ENCODE measurements around the gene ELFN2. TPM values are rescaled to one million over a fixed set of nuclear protein-coding genes. Genes with fewer than 3 reads are reported as not detected.

Gene ELFN2
- polyA plus RNA-seq, 2 of the 4 experiments (the other 2 are of a cell fraction), result 0.94 to 8.1 TPM

GRCh38 chr22:37392721-37393328, 34.5 kb downstream of the ELFN2 start:
- FAIRE-seq (no peak), ATAC-seq (no peak), DNase-seq (ENCODE audit: low read depth in 1 of 2, low spot score in 1 of 2) (no peak)
- ChIA-PET CTCF (no interaction called here), POLR2A (no interaction called here)
- H3K27ac ChIP-seq, result no peak overlapping the region
- peak; percentile 49 for TF ChIP-seq ZFP36 (IDR thresholded peaks at IDR 0.05; ENCODE audit: borderline replicate concordance, partially characterized antibody)
- no peak for TF ChIP-seq SREBF2 (IDR thresholded peaks at IDR 0.05)
- no peaks in the 10 kb centered on the region for H3K4me1 ChIP-seq
- WGBS (ENCODE audit: missing lambda C conversion rate), result 76% methylated on average over 10 of the region's 10 CpGs
- no peaks in the 10 kb centered on the region for H3K9me3 ChIP-seq
- no peak overlapping the region for H3K4me2 ChIP-seq
- H3K4me3 ChIP-seq, result no peak overlapping the region

GRCh38 chr22:37391702-37392101, 35.6 kb downstream of the ELFN2 start:
- ATAC-seq (no peak), FAIRE-seq (no peak), DNase-seq (ENCODE audit: low read depth in 1 of 2, low spot score in 1 of 2) (no peak)
- Histone ChIP-seq H3K4me3 (no peak overlapping the region), H3K9me3 (no peaks in the 10 kb centered on the region), H3K27ac (no peak overlapping the region), H3K4me2 (no peak overlapping the region), H3K4me1 (no peaks in the 10 kb centered on the region)
- no peak for TF ChIP-seq TFCP2L1 (CRISPR knock-in tag; IDR thresholded peaks at IDR 0.05)
- TF ChIP-seq ATOH8 (CRISPR knock-in tag; IDR thresholded peaks at IDR 0.05; ENCODE audit: low read depth), result no peak
- no peak for TF ChIP-seq CHD4 (IDR thresholded peaks at IDR 0.05; ENCODE audit: borderline replicate concordance)
- TF ChIP-seq EP300 (IDR thresholded peaks at IDR 0.05), result no peak
- no peak for TF ChIP-seq RARB (CRISPR knock-in tag; IDR thresholded peaks at IDR 0.05)
- TF ChIP-seq NR3C1 (IDR thresholded peaks at IDR 0.05), result no peak
- no peak for TF ChIP-seq POLR2A (IDR thresholded peaks at IDR 0.05; ENCODE audit: low read length)
- TF ChIP-seq CBX8 (IDR thresholded peaks at IDR 0.05), result no peak
- no peak for TF ChIP-seq MAFK (IDR thresholded peaks at IDR 0.05; ENCODE audit: partially characterized antibody)
- no peak for TF ChIP-seq FOSB (CRISPR knock-in tag; IDR thresholded peaks at IDR 0.05)
- TF ChIP-seq RCOR1 (IDR thresholded peaks at IDR 0.05; ENCODE audit: low read depth, low read length), result no peak
- TF ChIP-seq EHMT2 (IDR thresholded peaks at IDR 0.05; ENCODE audit: low read depth), result no peak
- TF ChIP-seq RFX5 (IDR thresholded peaks at IDR 0.05), result no peak
- no peak for TF ChIP-seq RAD21 (conservative IDR thresholded peaks at IDR 0.05 in 1 of 2, IDR thresholded peaks at IDR 0.05 in 1 of 2)
- TF ChIP-seq USF2 (IDR thresholded peaks at IDR 0.05), result no peak
- no peak for TF ChIP-seq CBX2 (IDR thresholded peaks at IDR 0.05; ENCODE audit: borderline replicate concordance, low read depth)
- CTCF ChIA-PET, result interaction anchor here (1.0 kb wide), 1 partner anchor 13 kb away, joined by 3 read pairs; no protein-coding TSS in a partner anchor
- 84% methylated on average over 6 of the region's 7 CpGs for WGBS (ENCODE audit: missing lambda C conversion rate)
- POLR2A ChIA-PET, result no interaction called here

- ATAC-seq (no peak), FAIRE-seq (no peak), DNase-seq (ENCODE audit: low read depth in 1 of 2, low spot score in 1 of 2) (no peak)
- H3K4me1 ChIP-seq, result no peaks in the 10 kb centered on the region
- ChIA-PET POLR2A (no interaction called here), CTCF (interaction anchor here (1.8 kb wide), 1 partner anchor 39 kb away, joined by 5 read pairs; no protein-coding TSS in a partner anchor)
- 87% methylated on average over 6 of the region's 6 CpGs for WGBS (ENCODE audit: missing lambda C conversion rate)
- no peak overlapping the region for H3K4me2 ChIP-seq
- no peaks in the 10 kb centered on the region for H3K9me3 ChIP-seq
- no peak overlapping the region for H3K4me3 ChIP-seq
- TF ChIP-seq KDM1A (IDR thresholded peaks at IDR 0.05; ENCODE audit: low read depth) (peak; percentile 51; the same call in 1 of the 2 replicates), FOSB (CRISPR knock-in tag; IDR thresholded peaks at IDR 0.05) (no peak)
- H3K27ac ChIP-seq, result no peak overlapping the region
These were observed 37.2 kb downstream of the ELFN2 start for GRCh38 chr22:37390075-37390474.

GRCh38 chr22:37388538-37388937, 38.7 kb downstream of the ELFN2 start:
- FAIRE-seq, result no peak
- TF ChIP-seq NFE2L2 (conservative IDR thresholded peaks at IDR 0.05; ENCODE audit: low read length), result no peak
- TF ChIP-seq RCOR1 (IDR thresholded peaks at IDR 0.05; ENCODE audit: low read depth, low read length), result no peak
- TF ChIP-seq MAFK (IDR thresholded peaks at IDR 0.05; ENCODE audit: partially characterized antibody), result no peak
- TF ChIP-seq NR3C1 (IDR thresholded peaks at IDR 0.05), result no peak
- no peak for TF ChIP-seq CHD4 (IDR thresholded peaks at IDR 0.05; ENCODE audit: borderline replicate concordance)
- no peak for TF ChIP-seq TFCP2L1 (CRISPR knock-in tag; IDR thresholded peaks at IDR 0.05)
- TF ChIP-seq POLR2AphosphoS2 (conservative IDR thresholded peaks at IDR 0.05; ENCODE audit: low read length), result no peak
- no peak for TF ChIP-seq RNF2 (IDR thresholded peaks at IDR 0.05; ENCODE audit: borderline replicate concordance, low read depth)
- TF ChIP-seq MAX (IDR thresholded peaks at IDR 0.05), result no peak
- H3K9me3 ChIP-seq, result no peaks in the 10 kb centered on the region
- ChIA-PET POLR2A (no interaction called here), CTCF (interaction anchor here (0.6 to 1.8 kb wide), 2 partner anchors 41 to 411 kb away, joined by 3 to 5 read pairs; no protein-coding TSS in a partner anchor)
- H3K4me2 ChIP-seq, result no peak overlapping the region
- no peak for DNase-seq (ENCODE audit: low read depth in 1 of 2, low spot score in 1 of 2)
- H3K4me3 ChIP-seq, result no peak overlapping the region
- WGBS (ENCODE audit: missing lambda C conversion rate), result 87% methylated on average over 3 of the region's 4 CpGs
- H3K4me1 ChIP-seq, result no peaks in the 10 kb centered on the region
- no peak overlapping the region for H3K27ac ChIP-seq
- no peak for ATAC-seq

Measured in A549 (cell line).